HG02763 (cell line): Measurements from ENCODE around the gene DDHD1.
"Not testable (repeated sequence)": the region's sequence is repeated elsewhere in the genome, so short reads cannot be mapped to it uniquely, and the experiment has no call there.

Experiments
- ATAC-seq: cut with Tn5 transposase; IDR thresholded peaks from one replicate; pipeline ENCODE4 v1.9.1; 2021; ENCODE audit warnings: mild to moderate bottlenecking, moderate library complexity; ENCODE audit not compliant: unreplicated experiment

The DDHD1 gene

GRCh38 chr14:53152887-53153701 lies at the start of gene DDHD1:
DDHD1 (minus strand) TSS chr14:53153323; CDS start chr14:53153098, 225 bp downstream.
- ATAC-seq, result peak; percentile 72

GRCh38 chr14:53195949-53196348 lies 42.8 kb upstream of the DDHD1 start:
- no peak for ATAC-seq

GRCh38 chr14:53193193-53193592 lies 40.1 kb upstream of the DDHD1 start:
- ATAC-seq, result no peak

GRCh38 chr14:53192052-53192760 lies 39.1 kb upstream of the DDHD1 start:
- no peak for ATAC-seq

GRCh38 chr14:53190938-53191337 lies 37.8 kb upstream of the DDHD1 start:
- no peak for ATAC-seq

GRCh38 chr14:53187921-53188463 lies 34.9 kb upstream of the DDHD1 start:
- ATAC-seq, result no peak

GRCh38 chr14:53186532-53186931 lies 33.4 kb upstream of the DDHD1 start:
- ATAC-seq, result no peak

GRCh38 chr14:53183611-53184010 lies 30.5 kb upstream of the DDHD1 start:
- no peak for ATAC-seq

GRCh38 chr14:53183056-53183455 lies 29.9 kb upstream of the DDHD1 start:
- ATAC-seq, result no peak

GRCh38 chr14:53181463-53182081 lies 28.4 kb upstream of the DDHD1 start:
- ATAC-seq, result not testable (repeated sequence)

GRCh38 chr14:53180272-53181221 lies 27.4 kb upstream of the DDHD1 start:
- ATAC-seq, result no peak

- ATAC-seq, result not testable (repeated sequence)
These were observed 26.4 kb upstream of the DDHD1 start for GRCh38 chr14:53179486-53180005.

- no peak for ATAC-seq
These were observed 22.3 kb upstream of the DDHD1 start for GRCh38 chr14:53175375-53175774.

GRCh38 chr14:53174918-53175317 lies 21.8 kb upstream of the DDHD1 start:
- ATAC-seq, result no peak

GRCh38 chr14:53168786-53169185 lies 15.7 kb upstream of the DDHD1 start:
- ATAC-seq, result no peak

- ATAC-seq, result no peak
These were observed 14.6 kb upstream of the DDHD1 start for GRCh38 chr14:53167602-53168328.

- no peak for ATAC-seq
These were observed 8.8 kb upstream of the DDHD1 start for GRCh38 chr14:53161758-53162435.

- no peak for ATAC-seq
These were observed 3.1 kb upstream of the DDHD1 start for GRCh38 chr14:53156238-53156637.

- ATAC-seq, result no peak
These were observed 584 bp upstream of the DDHD1 start for GRCh38 chr14:53153702-53154112.
